ENCODE measurements around the gene P3H4. TPM values are rescaled to one million over a fixed set of nuclear protein-coding genes. Genes with fewer than 3 reads are reported as not detected.
A peak's percentile ranks its signal among the peaks of the same experiment; 100 is the strongest.

The P3H4 gene
- total RNA-seq, 1 donor from 2014 or later, result 31.8 TPM

DNA sequence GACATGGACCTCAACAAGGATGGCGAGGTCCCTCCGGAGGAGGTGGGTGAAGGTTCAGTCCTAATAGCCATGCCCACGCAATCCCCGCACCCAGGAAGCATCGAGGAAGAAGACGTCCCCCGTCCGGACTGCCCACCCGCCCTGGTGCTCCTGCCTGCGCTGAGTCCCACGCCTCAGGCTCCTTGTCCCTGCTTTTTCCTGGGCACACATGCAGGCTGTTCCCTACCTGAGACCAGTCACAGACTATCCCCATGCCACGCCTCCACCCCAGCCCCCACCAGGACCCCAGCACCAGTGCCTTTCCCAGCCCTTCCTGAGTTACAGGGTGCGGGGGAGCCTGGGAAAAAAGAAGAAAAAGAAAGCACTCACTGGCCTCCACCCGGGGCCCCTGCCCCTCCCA is 10.0 kb upstream of the P3H4 start:
- Histone ChIP-seq H3K27me3 (ENCODE audit: control insufficient read depth in 3 of 3, insufficient read depth in 3 of 3, low read length in 3 of 3) (peaks cover 0 to 4% (median 0%) of the 10 kb centered on the region in 3 donors), H3K36me3 (ENCODE audit: control insufficient read depth in 3 of 3, insufficient read depth in 3 of 3, low read length in 3 of 3) (peaks cover 10 to 12% (median 12%) of the 10 kb centered on the region in 3 donors), H3K4me1 (ENCODE audit: control insufficient read depth in 3 of 3, insufficient read depth in 3 of 3, low read length in 3 of 3) (peaks cover 0 to 2% (median 0%) of the 10 kb centered on the region in 3 donors), H3K4me3 (ENCODE audit: low read length in 3 of 3) (no peak overlapping the region), H3K27ac (ENCODE audit: low read depth, low read length) (no peak overlapping the region), H3K9me3 (ENCODE audit: control insufficient read depth in 3 of 3, low read length in 3 of 3) (no peaks in the 10 kb centered on the region), H3K9ac (ENCODE audit: low read depth in 1 of 3, low read length in 3 of 3) (no peak overlapping the region)

DNA sequence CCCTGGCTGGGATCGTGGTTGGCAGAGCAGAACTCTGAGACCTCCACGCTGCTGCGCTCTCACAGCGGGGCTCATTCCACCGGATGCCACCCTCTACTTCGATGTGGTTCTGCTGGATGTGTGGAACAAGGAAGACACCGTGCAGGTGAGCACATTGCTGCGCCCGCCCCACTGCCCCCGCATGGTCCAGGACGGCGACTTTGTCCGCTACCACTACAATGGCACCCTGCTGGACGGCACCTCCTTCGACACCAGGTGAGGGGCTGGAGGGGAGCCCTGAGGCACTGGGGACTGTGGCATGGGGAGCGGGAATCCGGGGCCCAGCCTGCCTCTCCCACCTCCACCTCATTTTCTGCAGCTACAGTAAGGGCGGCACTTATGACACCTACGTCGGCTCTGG is 6.3 kb upstream of the P3H4 start:
- peaks cover 0 to 4% (median 0%) of the 10 kb centered on the region in 3 donors for H3K27me3 ChIP-seq (ENCODE audit: control insufficient read depth in 3 of 3, insufficient read depth in 3 of 3, low read length in 3 of 3)
- no peak overlapping the region for H3K27ac ChIP-seq (ENCODE audit: low read depth, low read length)
- no peak overlapping the region for H3K9ac ChIP-seq (ENCODE audit: low read depth in 1 of 3, low read length in 3 of 3)
- no peaks in the 10 kb centered on the region for H3K4me1 ChIP-seq (ENCODE audit: control insufficient read depth in 3 of 3, insufficient read depth in 3 of 3, low read length in 3 of 3)
- no peak overlapping the region for H3K4me3 ChIP-seq (ENCODE audit: low read length in 3 of 3)
- H3K36me3 ChIP-seq (ENCODE audit: control insufficient read depth in 3 of 3, insufficient read depth in 3 of 3, low read length in 3 of 3), result no peaks in the 10 kb centered on the region
- H3K9me3 ChIP-seq (ENCODE audit: control insufficient read depth in 3 of 3, low read length in 3 of 3), result no peaks in the 10 kb centered on the region

DNA sequence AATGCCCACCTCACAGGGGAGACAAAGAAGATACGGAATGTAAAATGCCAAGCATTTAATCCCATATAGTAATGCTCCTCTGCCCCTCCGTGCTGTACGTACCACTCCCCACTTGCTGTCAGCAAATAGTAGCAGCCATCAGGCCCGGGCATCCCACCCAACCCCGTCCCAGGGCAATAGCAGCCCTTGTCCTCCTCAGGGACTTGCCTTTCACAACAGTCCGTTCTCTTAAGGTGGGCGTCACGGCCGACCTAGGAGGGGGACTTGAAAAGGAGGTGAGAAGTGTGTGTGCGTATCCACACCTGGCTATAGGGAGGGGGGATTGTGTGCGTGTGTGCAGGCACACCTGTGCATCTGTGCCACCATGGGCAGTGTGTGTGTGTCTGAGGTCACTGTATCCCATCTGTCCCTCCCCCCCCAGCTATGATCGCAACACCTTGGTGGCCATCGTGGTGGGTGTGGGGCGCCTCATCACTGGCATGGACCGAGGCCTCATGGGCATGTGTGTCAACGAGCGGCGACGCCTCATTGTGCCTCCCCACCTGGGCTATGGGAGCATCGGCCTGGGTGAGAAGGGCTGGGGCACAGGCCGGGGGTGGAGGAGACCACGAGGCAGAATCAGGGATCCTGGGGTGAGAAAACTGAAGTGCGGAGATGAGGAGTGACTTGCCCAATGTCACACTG is 5.0 kb upstream of the P3H4 start:
- H3K27me3 ChIP-seq (ENCODE audit: control insufficient read depth in 3 of 3, insufficient read depth in 3 of 3, low read length in 3 of 3), result peaks cover 0 to 4% (median 3%) of the 10 kb centered on the region in 3 donors
- H3K9ac ChIP-seq (ENCODE audit: low read depth in 1 of 3, low read length in 3 of 3), result no peak overlapping the region
- H3K36me3 ChIP-seq (ENCODE audit: control insufficient read depth in 3 of 3, insufficient read depth in 3 of 3, low read length in 3 of 3), result no peaks in the 10 kb centered on the region
- no peak overlapping the region for H3K4me3 ChIP-seq (ENCODE audit: low read length in 3 of 3)
- H3K27ac ChIP-seq (ENCODE audit: low read depth, low read length), result no peak overlapping the region
- peaks cover 6 to 8% (median 7%) of the 10 kb centered on the region in 3 donors for H3K4me1 ChIP-seq (ENCODE audit: control insufficient read depth in 3 of 3, insufficient read depth in 3 of 3, low read length in 3 of 3)
- H3K9me3 ChIP-seq (ENCODE audit: control insufficient read depth in 3 of 3, low read length in 3 of 3), result no peaks in the 10 kb centered on the region

DNA sequence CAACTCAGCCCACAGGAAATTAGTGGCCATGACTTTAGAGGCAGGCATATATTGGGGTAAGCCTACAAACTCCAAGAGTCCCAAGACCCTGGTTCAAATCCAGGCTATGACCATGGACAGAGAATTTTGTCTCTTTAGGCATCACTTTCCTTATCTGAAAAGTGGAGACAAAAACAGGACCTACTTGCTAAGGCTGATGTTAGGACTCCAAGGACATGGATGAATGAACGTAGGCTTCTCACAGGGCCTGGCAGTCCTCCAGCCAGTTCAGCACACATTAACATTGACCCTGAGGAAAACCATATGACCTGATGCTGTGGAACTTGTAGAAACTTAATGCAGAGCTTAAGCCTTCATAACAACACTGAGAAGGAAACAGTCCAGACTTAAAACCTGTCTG is 2.4 kb upstream of the P3H4 start:
- Histone ChIP-seq H3K27ac (ENCODE audit: low read depth, low read length) (no peak overlapping the region), H3K36me3 (ENCODE audit: control insufficient read depth in 3 of 3, insufficient read depth in 3 of 3, low read length in 3 of 3) (no peaks in the 10 kb centered on the region), H3K27me3 (ENCODE audit: control insufficient read depth in 3 of 3, insufficient read depth in 3 of 3, low read length in 3 of 3) (peaks cover 0 to 3% (median 0%) of the 10 kb centered on the region in 3 donors), H3K9me3 (ENCODE audit: control insufficient read depth in 3 of 3, low read length in 3 of 3) (no peaks in the 10 kb centered on the region), H3K4me1 (ENCODE audit: control insufficient read depth in 3 of 3, insufficient read depth in 3 of 3, low read length in 3 of 3) (peaks cover 10 to 19% (median 19%) of the 10 kb centered on the region in 3 donors), H3K4me3 (ENCODE audit: low read length in 3 of 3) (no peak overlapping the region), H3K9ac (ENCODE audit: low read depth in 1 of 3, low read length in 3 of 3) (no peak overlapping the region)

DNA sequence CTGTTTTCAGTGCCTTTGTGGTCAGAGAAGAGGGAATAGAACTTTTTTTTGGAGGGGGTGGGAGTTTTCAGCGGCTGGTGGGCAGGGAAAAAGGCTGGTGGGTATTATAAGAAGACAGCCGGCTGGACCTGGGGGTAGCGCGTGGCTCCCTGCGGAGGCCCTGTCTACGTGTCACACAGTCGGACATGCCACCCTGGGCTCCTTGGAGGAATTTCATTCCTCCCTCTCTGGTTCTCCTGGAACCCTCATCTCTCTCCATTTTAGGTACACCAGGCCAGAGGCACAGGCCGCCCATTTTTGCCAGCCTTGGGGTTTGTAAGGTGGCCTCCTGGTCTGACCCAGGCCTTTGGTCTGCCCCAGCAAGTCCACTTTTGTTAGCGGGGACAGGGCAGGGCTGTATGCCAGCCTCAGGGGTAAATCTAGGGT is 2.0 kb upstream of the P3H4 start:
- H3K4me1 ChIP-seq (ENCODE audit: control insufficient read depth in 3 of 3, insufficient read depth in 3 of 3, low read length in 3 of 3), result peaks cover 10 to 19% (median 19%) of the 10 kb centered on the region in 3 donors
- no peaks in the 10 kb centered on the region for H3K9me3 ChIP-seq (ENCODE audit: control insufficient read depth in 3 of 3, low read length in 3 of 3)
- peak overlapping the region in 1 of 3 donors; percentile 62 for H3K9ac ChIP-seq (ENCODE audit: low read depth in 1 of 3, low read length in 3 of 3)
- H3K36me3 ChIP-seq (ENCODE audit: control insufficient read depth in 3 of 3, insufficient read depth in 3 of 3, low read length in 3 of 3), result no peaks in the 10 kb centered on the region
- H3K27ac ChIP-seq (ENCODE audit: low read depth, low read length), result no peak overlapping the region
- H3K4me3 ChIP-seq (ENCODE audit: low read length in 3 of 3), result peak overlapping the region in 2 of 3 donors; percentile 27 to 62
- H3K27me3 ChIP-seq (ENCODE audit: control insufficient read depth in 3 of 3, insufficient read depth in 3 of 3, low read length in 3 of 3), result peaks cover 0 to 3% (median 0%) of the 10 kb centered on the region in 3 donors

DNA sequence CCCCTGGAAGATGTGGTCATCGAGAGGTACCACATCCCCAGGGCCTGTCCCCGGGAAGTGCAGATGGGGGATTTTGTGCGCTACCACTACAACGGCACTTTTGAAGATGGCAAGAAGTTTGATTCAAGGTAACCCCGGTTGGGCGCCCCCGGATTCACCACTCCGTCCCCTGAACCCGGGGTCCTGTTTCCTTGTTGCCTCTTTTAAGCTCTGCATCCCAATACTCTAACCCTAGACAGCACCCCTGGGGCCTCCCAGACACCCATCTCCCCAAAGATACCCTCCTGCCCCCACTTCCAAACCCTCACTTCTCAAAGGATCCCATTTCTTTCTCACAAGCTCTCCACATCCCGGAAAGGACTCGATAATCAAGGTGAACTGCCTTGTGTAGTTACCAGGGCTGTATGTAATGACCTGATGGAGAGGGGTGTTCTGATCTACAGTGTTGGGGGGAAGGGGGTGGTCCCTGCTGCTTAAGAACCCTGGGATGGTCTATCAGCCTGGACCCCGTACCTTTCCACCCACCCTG is 1.5 kb upstream of the P3H4 start:
- H3K9me3 ChIP-seq (ENCODE audit: control insufficient read depth in 3 of 3, low read length in 3 of 3), result no peaks in the 10 kb centered on the region
- peak overlapping the region in 2 of 3 donors; percentile 53 to 62 for H3K9ac ChIP-seq (ENCODE audit: low read depth in 1 of 3, low read length in 3 of 3)
- peak overlapping the region; percentile 49 to 77 (median 62) for H3K4me3 ChIP-seq (ENCODE audit: low read length in 3 of 3)
- peaks cover 0 to 3% (median 0%) of the 10 kb centered on the region in 3 donors for H3K27me3 ChIP-seq (ENCODE audit: control insufficient read depth in 3 of 3, insufficient read depth in 3 of 3, low read length in 3 of 3)
- H3K4me1 ChIP-seq (ENCODE audit: control insufficient read depth in 3 of 3, insufficient read depth in 3 of 3, low read length in 3 of 3), result peaks cover 10 to 19% (median 19%) of the 10 kb centered on the region in 3 donors
- H3K27ac ChIP-seq (ENCODE audit: low read depth, low read length), result no peak overlapping the region
- H3K36me3 ChIP-seq (ENCODE audit: control insufficient read depth in 3 of 3, insufficient read depth in 3 of 3, low read length in 3 of 3), result no peaks in the 10 kb centered on the region

DNA sequence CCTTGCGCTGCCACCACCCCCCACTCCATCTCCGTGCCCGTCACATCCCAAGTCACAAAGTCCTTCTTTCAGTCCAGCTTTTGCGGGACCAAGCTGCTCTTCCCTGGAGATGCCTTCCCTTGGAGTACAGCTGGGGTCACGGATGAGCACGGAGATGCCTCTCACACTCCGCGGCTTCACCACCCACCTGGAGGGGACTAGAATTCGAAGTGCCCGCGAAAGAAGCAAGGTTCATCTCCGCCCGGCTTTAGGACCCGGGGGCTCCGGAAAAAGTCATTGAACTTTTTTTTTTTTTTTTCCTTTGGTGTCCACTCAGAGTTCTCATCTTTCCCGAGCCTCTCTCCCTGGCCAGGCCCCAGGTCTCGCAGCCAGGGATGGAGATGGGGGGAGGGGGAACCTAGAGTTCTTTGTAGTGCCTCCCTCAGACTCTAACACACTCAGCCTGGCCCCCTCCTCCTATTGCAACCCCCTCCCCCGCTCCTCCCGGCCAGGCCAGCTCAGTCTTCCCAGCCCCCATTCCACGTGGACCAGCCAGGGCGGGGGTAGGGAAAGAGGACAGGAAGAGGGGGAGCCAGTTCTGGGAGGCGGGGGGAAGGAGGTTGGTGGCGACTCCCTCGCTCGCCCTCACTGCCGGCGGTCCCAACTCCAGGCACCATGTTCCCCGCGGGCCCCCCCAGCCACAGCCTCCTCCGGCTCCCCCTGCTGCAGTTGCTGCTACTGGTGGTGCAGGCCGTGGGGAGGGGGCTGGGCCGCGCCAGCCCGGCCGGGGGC is 817 bp upstream of the P3H4 start, which contains the start of gene FKBP10:
Gene FKBP10 (plus strand): TSS at position 624 of the 771 bp plus-strand sequence. CDS start 31 bp downstream, at position 655.
- Histone ChIP-seq H3K4me3 (ENCODE audit: low read length in 3 of 3) (peak within 1 kb of the TSS; percentile 64 to 77 (median 77)), H3K36me3 (ENCODE audit: control insufficient read depth in 3 of 3, insufficient read depth in 3 of 3, low read length in 3 of 3) (no peaks in the 10 kb centered on the region), H3K9ac (ENCODE audit: low read depth in 1 of 3, low read length in 3 of 3) (peak within 1 kb of the TSS; percentile 13 to 82 (median 54)), H3K9me3 (ENCODE audit: control insufficient read depth in 3 of 3, low read length in 3 of 3) (no peaks in the 10 kb centered on the region), H3K4me1 (ENCODE audit: control insufficient read depth in 3 of 3, insufficient read depth in 3 of 3, low read length in 3 of 3) (peaks cover 10 to 19% (median 19%) of the 10 kb centered on the region in 3 donors), H3K27ac (ENCODE audit: low read depth, low read length) (no peak within 1 kb of the TSS), H3K27me3 (ENCODE audit: control insufficient read depth in 3 of 3, insufficient read depth in 3 of 3, low read length in 3 of 3) (peaks cover 0 to 3% (median 0%) of the 10 kb centered on the region in 3 donors)

DNA sequence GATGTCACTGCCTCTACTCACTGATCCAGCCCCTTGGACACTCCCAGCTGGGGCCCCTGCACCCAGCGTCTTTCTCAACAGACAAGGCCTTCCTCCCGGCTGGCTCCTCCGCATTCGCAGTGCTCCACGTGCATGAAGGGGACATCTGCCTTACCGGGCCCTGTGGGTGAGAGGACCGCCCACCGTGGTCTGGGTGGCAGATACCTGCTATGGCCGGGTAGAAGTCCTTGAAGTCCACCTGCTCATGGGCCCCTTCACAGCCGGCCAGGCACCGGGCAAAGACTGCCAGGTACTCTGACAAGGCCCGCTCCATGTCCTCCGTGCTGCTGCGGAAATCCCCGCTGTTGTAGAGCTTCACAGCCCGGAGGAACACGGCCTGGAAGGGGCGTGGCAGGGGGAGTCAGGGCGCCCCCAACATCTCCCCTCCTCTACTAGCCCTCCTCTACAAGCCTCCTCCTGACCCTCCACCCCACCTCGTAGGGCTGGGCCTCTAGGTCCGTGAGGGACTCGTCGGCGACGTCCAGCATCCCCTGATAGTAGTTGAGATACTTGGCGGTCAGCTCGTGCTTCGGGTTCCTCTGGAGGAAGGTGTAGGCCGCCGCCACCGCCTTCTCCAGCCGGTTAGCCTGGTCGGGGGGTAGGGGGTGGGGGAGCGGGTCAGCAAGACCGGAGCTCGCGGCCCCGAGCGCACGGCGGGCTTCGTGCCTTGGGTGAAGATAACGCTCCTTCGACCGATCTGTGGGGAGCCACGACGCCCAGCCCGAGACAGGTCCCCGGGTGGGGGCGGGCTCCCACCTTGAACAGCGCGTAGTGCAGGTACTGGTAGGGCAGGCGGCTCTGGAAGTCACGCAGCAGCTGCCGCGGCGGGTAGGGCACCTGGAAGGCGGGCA is 845 bp downstream of the P3H4 start:
- peaks cover 0 to 3% (median 0%) of the 10 kb centered on the region in 3 donors for H3K27me3 ChIP-seq (ENCODE audit: control insufficient read depth in 3 of 3, insufficient read depth in 3 of 3, low read length in 3 of 3)
- H3K4me1 ChIP-seq (ENCODE audit: control insufficient read depth in 3 of 3, insufficient read depth in 3 of 3, low read length in 3 of 3), result peaks cover 10 to 19% (median 19%) of the 10 kb centered on the region in 3 donors
- peaks cover 0 to 4% (median 0%) of the 10 kb centered on the region in 3 donors for H3K36me3 ChIP-seq (ENCODE audit: control insufficient read depth in 3 of 3, insufficient read depth in 3 of 3, low read length in 3 of 3)
- H3K9me3 ChIP-seq (ENCODE audit: control insufficient read depth in 3 of 3, low read length in 3 of 3), result no peaks in the 10 kb centered on the region
- peak overlapping the region; percentile 64 to 77 (median 77) for H3K4me3 ChIP-seq (ENCODE audit: low read length in 3 of 3)
- no peak overlapping the region for H3K27ac ChIP-seq (ENCODE audit: low read depth, low read length)
- peak overlapping the region; percentile 51 to 82 (median 54) for H3K9ac ChIP-seq (ENCODE audit: low read depth in 1 of 3, low read length in 3 of 3)
